Loucy (cell line): ENCODE data around the gene PHTF1.

Experiments
- H2AFZ ChIP-seq: fragments of 200-600 bp; sonication (generic); 2 replicates; pipeline ENCODE4 v1.6.0; 2016; ENCODE audit warnings: antibody characterized with exemption, mild to moderate bottlenecking, low read length, moderate library complexity
- H3F3A ChIP-seq: fragments of 200-600 bp; 2 replicates; pipeline ENCODE4 v1.6.0; 2016; ENCODE audit warnings: antibody characterized with exemption, low read depth, mild to moderate bottlenecking
- H3K27me3 ChIP-seq: fragments of 200-600 bp; sonication (generic); 2 replicates; pipeline ENCODE4 v1.6.1; 2014; ENCODE audit warnings: low read length, mild to moderate bottlenecking; ENCODE audit not compliant: insufficient read depth, poor library complexity, severe bottlenecking
- H3K36me3 ChIP-seq: fragments of 200-600 bp; sonication (generic); 2 replicates; pipeline ENCODE4 v1.6.1; 2016; ENCODE audit warnings: low read length; ENCODE audit not compliant: insufficient read depth
- H3K4me1 ChIP-seq: fragments of 200-600 bp; sonication (generic); 2 replicates; pipeline ENCODE4 v1.5.1; 2014; ENCODE audit warnings: low read length, mild to moderate bottlenecking; ENCODE audit not compliant: insufficient read depth, poor library complexity, severe bottlenecking
- H3K4me2 ChIP-seq: fragments of 200-600 bp; sonication (generic); 2 replicates; pipeline ENCODE4 v1.6.0; 2014; ENCODE audit warnings: antibody characterized with exemption, low read length, low read depth, mild to moderate bottlenecking; ENCODE audit not compliant: poor library complexity, severe bottlenecking
- H3K4me3 ChIP-seq: fragments of 200-600 bp; sonication (generic); 2 replicates; pipeline ENCODE4 v1.5.1; 2014; ENCODE audit warnings: low read length, mild to moderate bottlenecking, mixed read lengths; ENCODE audit not compliant: poor library complexity, severe bottlenecking
- H3K79me2 ChIP-seq: fragments of 200-600 bp; sonication (generic); 2 replicates; pipeline ENCODE4 v1.6.1; 2014; ENCODE audit warnings: low read length; ENCODE audit not compliant: insufficient read depth
- H3K9ac ChIP-seq: fragments of 200-600 bp; sonication (generic); 2 replicates; pipeline ENCODE4 v1.6.0; 2014; ENCODE audit warnings: mild to moderate bottlenecking, low read depth, low read length, moderate library complexity; ENCODE audit not compliant: poor library complexity, severe bottlenecking
- H3K9me2 ChIP-seq: fragments of 200-600 bp; sonication (generic); replicated peaks from 2 replicates; pipeline ENCODE4 v1.6.1; 2016; ENCODE audit warnings: low read depth, low read length, mixed read lengths
- H3K9me3 ChIP-seq: fragments of 200-600 bp; sonication (generic); 2 replicates; pipeline ENCODE4 v1.6.1; 2014; ENCODE audit warnings: mild to moderate bottlenecking, antibody characterized with exemption, low read length, low read depth; ENCODE audit not compliant: insufficient read depth
- H4K20me1 ChIP-seq: fragments of 200-600 bp; sonication (generic); 2 replicates; pipeline ENCODE4 v1.6.0; 2014; ENCODE audit warnings: antibody characterized with exemption, low read length, mild to moderate bottlenecking; ENCODE audit not compliant: insufficient read depth, poor library complexity, severe bottlenecking
- CTCF ChIP-seq: fragments of 200-600 bp; sonication (generic); conservative IDR thresholded peaks from 2 replicates; pipeline ENCODE4 v1.5.1; 2014; ENCODE audit warnings: mild to moderate bottlenecking, antibody characterized with exemption, low read length
- EZH2phosphoT487 ChIP-seq: fragments of 200-600 bp; IDR thresholded peaks from 2 replicates; pipeline ENCODE4 v1.6.1; 2018; ENCODE audit warnings: antibody characterized with exemption, mild to moderate bottlenecking, moderate library complexity, borderline replicate concordance

PHTF1 gene

GRCh38 chr1:113676524-113676923, 82.8 kb downstream of the PHTF1 start:
- H4K20me1 ChIP-seq = no peaks in the 10 kb centered on the region
- no peaks in the 10 kb centered on the region for H3K27me3 ChIP-seq
- H3K9me2 ChIP-seq = no peaks in the 10 kb centered on the region
- no peaks in the 10 kb centered on the region for H3F3A ChIP-seq
- no peaks in the 10 kb centered on the region for H3K79me2 ChIP-seq
- no peaks in the 10 kb centered on the region; the same call in 1 of the 2 replicates for H3K36me3 ChIP-seq
- no peaks in the 10 kb centered on the region for H3K9me3 ChIP-seq
- H2AFZ ChIP-seq = no peak overlapping the region
- no peak for TF ChIP-seq EZH2phosphoT487
- no peak for TF ChIP-seq CTCF
- H3K4me1 ChIP-seq = no peaks in the 10 kb centered on the region
- no peak overlapping the region for H3K4me3 ChIP-seq
- no peak overlapping the region for H3K9ac ChIP-seq
- H3K4me2 ChIP-seq = no peak overlapping the region

GRCh38 chr1:113675302-113675701, 84.0 kb downstream of the PHTF1 start:
- no peaks in the 10 kb centered on the region for H3K9me2 ChIP-seq
- H3K9ac ChIP-seq = no peak overlapping the region
- TF ChIP-seq EZH2phosphoT487 (no peak), CTCF (no peak)
- H3K4me3 ChIP-seq = no peak overlapping the region
- no peak overlapping the region for H3K4me2 ChIP-seq
- no peaks in the 10 kb centered on the region for H4K20me1 ChIP-seq
- H3K4me1 ChIP-seq = no peaks in the 10 kb centered on the region
- H3K27me3 ChIP-seq = no peaks in the 10 kb centered on the region
- no peak overlapping the region for H2AFZ ChIP-seq
- no peaks in the 10 kb centered on the region for H3K9me3 ChIP-seq
- H3K36me3 ChIP-seq = no peaks in the 10 kb centered on the region; the same call in 1 of the 2 replicates
- H3F3A ChIP-seq = no peaks in the 10 kb centered on the region
- H3K79me2 ChIP-seq = no peaks in the 10 kb centered on the region

GRCh38 chr1:113674591-113674990, 84.7 kb downstream of the PHTF1 start:
- no peak overlapping the region for H3K9ac ChIP-seq
- H3F3A ChIP-seq = no peaks in the 10 kb centered on the region
- H3K79me2 ChIP-seq = no peaks in the 10 kb centered on the region
- H2AFZ ChIP-seq = no peak overlapping the region
- no peaks in the 10 kb centered on the region for H3K4me1 ChIP-seq
- H3K36me3 ChIP-seq = no peaks in the 10 kb centered on the region; the same call in 1 of the 2 replicates
- no peaks in the 10 kb centered on the region for H3K27me3 ChIP-seq
- H3K9me2 ChIP-seq = no peaks in the 10 kb centered on the region
- no peak overlapping the region for H3K4me3 ChIP-seq
- no peak for TF ChIP-seq CTCF
- no peak for TF ChIP-seq EZH2phosphoT487
- H3K9me3 ChIP-seq = no peaks in the 10 kb centered on the region
- no peak overlapping the region for H3K4me2 ChIP-seq
- H4K20me1 ChIP-seq = no peaks in the 10 kb centered on the region
